DND-41 (cell line): ENCODE measurements around the gene THRB.

Experiments used
- ATAC-seq: fragments of 200-7000 bp; cut with Tn5 transposase; 3 replicates; pipeline ENCODE4 v1.9.1; 2021; ENCODE audit warnings: low read depth; ENCODE audit not compliant: insufficient read depth
- DNase-seq: peaks from one replicate; pipeline ENCODE4 v3.0.0-alpha.2; 2020
- H2AFZ ChIP-seq: 2 replicates; pipeline ENCODE4 v1.6.0; 2012; ENCODE audit warnings: low read depth, low read length
- H3K27ac ChIP-seq: 2 replicates; pipeline ENCODE4 v1.5.1; 2012; ENCODE audit warnings: low read length, inconsistent platforms
- H3K27me3 ChIP-seq: fragments of 200-600 bp; sonication (generic); 2 replicates; pipeline ENCODE4 v1.6.0; 2012; ENCODE audit warnings: low read length, mild to moderate bottlenecking, inconsistent platforms; ENCODE audit not compliant: insufficient read depth, poor library complexity
- H3K36me3 ChIP-seq: 2 replicates; pipeline ENCODE4 v1.5.1; 2012; ENCODE audit warnings: low read length, inconsistent platforms; ENCODE audit not compliant: insufficient read depth
- H3K4me1 ChIP-seq: 2 replicates; pipeline ENCODE4 v1.5.1; 2012; ENCODE audit warnings: mild to moderate bottlenecking, low read length; ENCODE audit not compliant: insufficient read depth
- H3K4me2 ChIP-seq: 2 replicates; pipeline ENCODE4 v1.6.0; 2012; ENCODE audit warnings: mild to moderate bottlenecking, moderate library complexity, low read length, inconsistent platforms; ENCODE audit not compliant: insufficient read depth
- H3K4me3 ChIP-seq, 2 experiments: fragments of 200-600 bp in 1 of 2; shearing (Covaris generic) in 1 of 2; 2 replicates each; pipeline ENCODE4 v1.5.1; 2012 to 2016; ENCODE audit warnings: inconsistent platforms in 2 of 2, low read length in 2 of 2, mild to moderate bottlenecking in 2 of 2, low read depth in 1 of 2, moderate library complexity in 1 of 2
- H3K79me2 ChIP-seq: 2 replicates; pipeline ENCODE4 v1.6.0; 2012; ENCODE audit warnings: low read length, inconsistent platforms; ENCODE audit not compliant: insufficient read depth
- H3K9ac ChIP-seq: 2 replicates; pipeline ENCODE4 v1.6.0; 2012; ENCODE audit warnings: low read depth, mild to moderate bottlenecking, inconsistent platforms, low read length, moderate library complexity
- H3K9me3 ChIP-seq: 2 replicates; pipeline ENCODE4 v1.5.1; 2012; ENCODE audit warnings: low read length, moderate library complexity, mild to moderate bottlenecking, inconsistent platforms; ENCODE audit not compliant: insufficient read depth, severe bottlenecking
- H4K20me1 ChIP-seq: 2 replicates; pipeline ENCODE4 v1.6.0; 2012; ENCODE audit warnings: low read length; ENCODE audit not compliant: insufficient read depth
- CTCF ChIP-seq: IDR thresholded peaks from 2 replicates; pipeline ENCODE4 v1.5.1; 2012; ENCODE audit warnings: borderline replicate concordance, low read length, moderate library complexity, mild to moderate bottlenecking; ENCODE audit not compliant: poor library complexity, severe bottlenecking; ENCODE audit errors: extremely low read depth
- EZH2 ChIP-seq: IDR thresholded peaks from 3 replicates; pipeline ENCODE4 v1.6.1; 2012; ENCODE audit warnings: borderline replicate concordance, low read depth, mild to moderate bottlenecking, moderate library complexity, low read length, inconsistent platforms; ENCODE audit not compliant: severe bottlenecking

THRB gene

GRCh38 chr3:24360957-24361356, 133.7 kb downstream of the THRB start:
- Histone ChIP-seq H3K4me1 (no peaks in the 10 kb centered on the region), H3K9ac (no peak overlapping the region), H2AFZ (no peak overlapping the region), H3K36me3 (no peaks in the 10 kb centered on the region), H3K27ac (no peak overlapping the region), H4K20me1 (no peaks in the 10 kb centered on the region), H3K4me3 (no peak overlapping the region), H3K27me3 (no peaks in the 10 kb centered on the region), H3K4me2 (no peak overlapping the region), H3K79me2 (no peaks in the 10 kb centered on the region), H3K9me3 (no peaks in the 10 kb centered on the region)
- TF ChIP-seq EZH2 (no peak), CTCF (no peak)
- DNase-seq (no peak), ATAC-seq (no peak)

- H4K20me1 ChIP-seq: no peaks in the 10 kb centered on the region
- H3K9ac ChIP-seq: no peak overlapping the region
- H3K4me3 ChIP-seq: no peak overlapping the region
- H3K36me3 ChIP-seq: no peaks in the 10 kb centered on the region
- H3K9me3 ChIP-seq: no peaks in the 10 kb centered on the region
- no peak overlapping the region for H3K4me2 ChIP-seq
- H3K27ac ChIP-seq: no peak overlapping the region
- no peaks in the 10 kb centered on the region for H3K4me1 ChIP-seq
- H3K27me3 ChIP-seq: no peaks in the 10 kb centered on the region
- no peak overlapping the region for H2AFZ ChIP-seq
- no peaks in the 10 kb centered on the region for H3K79me2 ChIP-seq
- TF ChIP-seq CTCF (no peak), EZH2 (no peak)
- DNase-seq (no peak), ATAC-seq (no peak)
Observed at GRCh38 chr3:24359645-24360462, 134.8 kb downstream of the THRB start.

DNA sequence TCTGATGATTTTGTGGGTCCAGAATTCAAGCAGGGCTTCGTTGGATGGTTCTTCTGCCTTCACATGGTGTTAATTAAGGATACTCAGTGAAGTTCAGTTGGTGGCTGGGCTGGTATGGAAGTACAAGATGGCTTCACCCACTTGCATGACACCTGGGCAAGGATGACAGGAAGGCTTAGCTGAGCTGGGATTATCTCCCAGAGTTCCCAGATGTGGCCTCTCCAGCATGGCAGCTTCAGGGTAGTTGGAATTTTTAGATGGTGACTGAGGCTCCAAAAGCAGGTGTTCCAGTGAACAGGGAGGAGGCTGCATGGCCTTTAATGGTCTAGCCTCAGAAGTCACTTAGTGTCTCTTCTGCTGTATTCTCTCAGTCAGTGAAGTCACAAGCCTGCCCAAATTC, 135.5 kb downstream of the THRB start:
- Histone ChIP-seq H3K9me3 (no peaks in the 10 kb centered on the region), H2AFZ (no peak overlapping the region), H3K9ac (no peak overlapping the region), H3K27ac (no peak overlapping the region), H3K27me3 (no peaks in the 10 kb centered on the region), H3K4me2 (no peak overlapping the region), H3K4me3 (no peak overlapping the region), H3K4me1 (no peaks in the 10 kb centered on the region), H3K79me2 (no peaks in the 10 kb centered on the region), H3K36me3 (no peaks in the 10 kb centered on the region), H4K20me1 (no peaks in the 10 kb centered on the region)
- no peak for ATAC-seq
- no peak for TF ChIP-seq CTCF
- no peak for TF ChIP-seq EZH2
- no peak for DNase-seq
